H1 (cell line): ENCODE data around the gene MYRIP. TPM values are rescaled to one million over a fixed set of nuclear protein-coding genes. Genes with fewer than 3 reads are reported as not detected.

ENCODE experiments used
- CTCF ChIA-PET: fragments of 300-600 bp; sonication (Branson Sonifier 250); formaldehyde crosslinking; loops from one replicate; lab custom pipeline; 2021; ENCODE audit not compliant: partially characterized antibody; lab: Charles Lee
- POLR2A ChIA-PET: fragments of 300-600 bp; sonication (Branson Sonifier 250); formaldehyde crosslinking; loops from one replicate; lab custom pipeline; 2021; ENCODE audit warnings: inconsistent platforms; ENCODE audit not compliant: partially characterized antibody; lab: Charles Lee
- DNase-seq, 2 experiments: peaks; one replicate each; pipeline versions ENCODE4 v3.0.0 to v3.0.0-alpha.2; 2010 to 2022; ENCODE audit warnings: low spot score in 2 of 2, low read depth in 1 of 2, mixed read lengths in 1 of 2
- FAIRE-seq: peaks from 2 replicates; lab custom pipeline; 2011; peaks lifted over from hg19 to GRCh38; lab: Jason Lieb, UNC
- H2AFZ ChIP-seq: 2 replicates; pipeline ENCODE4 v1.8.1; 2012; ENCODE audit warnings: low read length, inconsistent platforms
- H2AK5ac ChIP-seq: 2 replicates; pipeline ENCODE4 v1.6.1; 2013; ENCODE audit warnings: low read depth, low read length
- H2BK120ac ChIP-seq: replicated peaks from 2 replicates; pipeline ENCODE3; 2013; ENCODE audit warnings: low read depth, low read length, inconsistent platforms
- H2BK12ac ChIP-seq: 2 replicates; pipeline ENCODE4 v1.6.1; 2013; ENCODE audit warnings: low read depth, low read length
- H2BK15ac ChIP-seq: 2 replicates; pipeline ENCODE4 v1.6.1; 2013; ENCODE audit warnings: low read length
- H2BK20ac ChIP-seq: 2 replicates; pipeline ENCODE4 v1.6.1; 2013; ENCODE audit warnings: low read length
- H2BK5ac ChIP-seq: 2 replicates; pipeline ENCODE4 v1.6.1; 2013; ENCODE audit warnings: low read depth, low read length
- H3K14ac ChIP-seq: 2 replicates; pipeline ENCODE4 v1.6.1; 2013; ENCODE audit warnings: inconsistent platforms; ENCODE audit not compliant: insufficient read length
- H3K18ac ChIP-seq: 2 replicates; pipeline ENCODE4 v1.6.1; 2013; ENCODE audit warnings: low read length; ENCODE audit errors: extremely low read depth
- H3K23ac ChIP-seq: 2 replicates; pipeline ENCODE4 v1.6.1; 2013; ENCODE audit warnings: inconsistent platforms; ENCODE audit not compliant: insufficient read length
- H3K23me2 ChIP-seq: 2 replicates; pipeline ENCODE4 v1.6.1; 2013; ENCODE audit warnings: low read depth, low read length
- H3K27ac ChIP-seq: 2 replicates; pipeline ENCODE4 v1.6.1; 2011; ENCODE audit warnings: low read depth, low read length, inconsistent platforms
- H3K27me3 ChIP-seq, 4 experiments: replicated peaks in 1 of 4; 1 replicate in 1 of 4; 2 replicates in 3 of 4; pipeline versions ENCODE4 v1.6.1 to v1.8.1; 2011 to 2013; ENCODE audit warnings: low read length in 3 of 4, mild to moderate bottlenecking in 3 of 4, inconsistent platforms in 2 of 4, mixed read lengths in 2 of 4, moderate library complexity in 1 of 4; ENCODE audit not compliant: control insufficient read depth in 3 of 4, insufficient read depth in 3 of 4; ENCODE audit errors: extremely low read depth in 1 of 4
- H3K36me3 ChIP-seq, 4 experiments: 2 replicates each; pipeline versions ENCODE4 v1.6.1 to v1.8.1; 2011 to 2013; ENCODE audit warnings: mild to moderate bottlenecking in 4 of 4, low read length in 3 of 4, moderate library complexity in 2 of 4, control low read depth in 1 of 4, inconsistent platforms in 1 of 4; ENCODE audit not compliant: insufficient read depth in 4 of 4, control insufficient read depth in 2 of 4
- H3K4ac ChIP-seq: replicated peaks from 2 replicates; pipeline ENCODE3; 2013; ENCODE audit warnings: low read length, low read depth, mixed read lengths, inconsistent platforms; ENCODE audit not compliant: insufficient read length
- H3K4me1 ChIP-seq, 4 experiments: replicated peaks in 1 of 4; 1 replicate in 1 of 4; 2 replicates in 3 of 4; pipeline versions ENCODE4 v1.6.1 to v1.8.1; 2011 to 2013; ENCODE audit warnings: low read length in 3 of 4, inconsistent platforms in 2 of 4, mixed read lengths in 1 of 4; ENCODE audit not compliant: insufficient read depth in 4 of 4, control insufficient read depth in 3 of 4
- H3K4me2 ChIP-seq, 2 experiments: 2 replicates each; pipeline versions ENCODE4 v1.6.1 to v1.8.1; 2011 to 2013; ENCODE audit warnings: low read depth in 2 of 2, low read length in 2 of 2, control low read depth in 1 of 2, inconsistent platforms in 1 of 2, mild to moderate bottlenecking in 1 of 2; ENCODE audit not compliant: insufficient read depth in 1 of 2
- H3K4me3 ChIP-seq, 4 experiments: fragments of 200-600, 300-600 bp in 1 of 4; sonication (generic), shearing (Covaris generic), sonication (Bioruptor Twin) in 1 of 4; 2 replicates each; pipeline versions ENCODE4 v1.5.1 to v1.8.1; 2011 to 2016; ENCODE audit warnings: low read length in 4 of 4, low read depth in 3 of 4, control low read depth in 2 of 4, inconsistent platforms in 2 of 4, mild to moderate bottlenecking in 2 of 4, mixed read lengths in 1 of 4, moderate library complexity in 1 of 4; ENCODE audit not compliant: insufficient read depth in 2 of 4; ENCODE audit errors: extremely low read depth in 1 of 4
- H3K56ac ChIP-seq: replicated peaks from 2 replicates; pipeline ENCODE3; 2013; ENCODE audit warnings: low read depth, mild to moderate bottlenecking, mixed read lengths, low read length, inconsistent platforms; ENCODE audit not compliant: insufficient read length
- H3K79me1 ChIP-seq: 2 replicates; pipeline ENCODE4 v1.6.1; 2013; ENCODE audit warnings: low read depth, low read length, control low read depth
- H3K79me2 ChIP-seq, 2 experiments: 2 replicates each; pipeline versions ENCODE4 v1.6.1 to v1.8.1; 2012 to 2013; ENCODE audit warnings: low read length in 2 of 2, mild to moderate bottlenecking in 2 of 2, inconsistent platforms in 1 of 2; ENCODE audit not compliant: insufficient read depth in 2 of 2, control insufficient read depth in 1 of 2
- H3K9ac ChIP-seq, 4 experiments: replicated peaks in 1 of 4; 1 replicate in 1 of 4; 2 replicates in 3 of 4; pipeline versions ENCODE4 v1.6.1 to v1.8.1; 2011 to 2013; ENCODE audit warnings: low read depth in 3 of 4, low read length in 3 of 4, control low read depth in 2 of 4, mild to moderate bottlenecking in 2 of 4, moderate library complexity in 2 of 4, inconsistent platforms in 1 of 4; ENCODE audit errors: extremely low read depth in 1 of 4
- H3K9me3 ChIP-seq, 2 experiments: 2 replicates each; pipeline versions ENCODE4 v1.6.1 to v1.8.1; 2012 to 2013; ENCODE audit warnings: mild to moderate bottlenecking in 2 of 2, moderate library complexity in 2 of 2, control low read depth in 1 of 2, inconsistent platforms in 1 of 2, low read depth in 1 of 2, low read length in 1 of 2, mixed read lengths in 1 of 2; ENCODE audit not compliant: insufficient read depth in 2 of 2
- H4K20me1 ChIP-seq, 2 experiments: replicated peaks in 1 of 2; 2 replicates each; pipeline versions ENCODE3 to v1.8.1; 2011 to 2013; ENCODE audit warnings: inconsistent platforms in 2 of 2, low read length in 2 of 2, mild to moderate bottlenecking in 1 of 2; ENCODE audit not compliant: insufficient read depth in 2 of 2, control insufficient read depth in 1 of 2
- H4K5ac ChIP-seq: 2 replicates; pipeline ENCODE4 v1.6.1; 2013; ENCODE audit warnings: low read length, low read depth, mixed read lengths, inconsistent platforms; ENCODE audit not compliant: insufficient read length
- H4K8ac ChIP-seq: 2 replicates; pipeline ENCODE4 v1.8.0; 2013; ENCODE audit warnings: mild to moderate bottlenecking, moderate library complexity, low read length, inconsistent platforms; ENCODE audit not compliant: insufficient read depth; ENCODE audit errors: extremely low read depth
- H4K91ac ChIP-seq: replicated peaks from 2 replicates; pipeline ENCODE3; 2013; ENCODE audit warnings: low read length, mixed read lengths, inconsistent platforms; ENCODE audit not compliant: insufficient read length
- FOSL1 ChIP-seq: IDR thresholded peaks from 2 replicates; pipeline ENCODE4 v1.6.1; 2011; ENCODE audit warnings: mild to moderate bottlenecking, low read depth, low read length, moderate library complexity; ENCODE audit not compliant: insufficient read depth
- RFX5 ChIP-seq: IDR thresholded peaks from 2 replicates; pipeline ENCODE4 v1.6.1; 2011; ENCODE audit warnings: low read depth, low read length, improper control_type of control experiment, borderline replicate concordance
- SAP30 ChIP-seq: fragments of 300-600 bp; sonication (generic); IDR thresholded peaks from 2 replicates; pipeline ENCODE4 v1.7.1; 2012; ENCODE audit warnings: low read length, moderate library complexity, mild to moderate bottlenecking, inconsistent platforms; ENCODE audit not compliant: insufficient read depth, insufficient replicate concordance
- SIN3A ChIP-seq, 2 experiments: IDR thresholded peaks in 1 of 2; conservative IDR thresholded peaks in 1 of 2; 2 replicates each; pipeline ENCODE4 v1.6.1; 2011 to 2012; ENCODE audit warnings: low read length in 2 of 2, improper control_type of control experiment in 1 of 2, low read depth in 1 of 2, mild to moderate bottlenecking in 1 of 2
- SP2 ChIP-seq: IDR thresholded peaks from 2 replicates; pipeline ENCODE4 v1.6.1; 2012; ENCODE audit warnings: mild to moderate bottlenecking, low read length, inconsistent platforms
- polyA plus RNA-seq, 7 experiments: library from polyadenylated mRNA; depleted of rRNA in 3 of 7; stranded (reverse) in 5 of 7; unstranded in 2 of 7; fragments of >200 nt in 5 of 7; fragments of 200-250 nt in 2 of 7; gene quantifications; 1 replicate in 5 of 7; 2 replicates in 1 of 7; 4 replicates in 1 of 7; pipeline versions ENCODE4 v1.2.1 to v1.2.3, GENCODE V29; 2011 to 2013; ENCODE audit warnings: missing spikeins in 2 of 7, mixed read lengths in 2 of 7
- total RNA-seq: library from RNA; stranded (reverse); fragmentation: NEBNext Ultra II Directional; extraction: Animal tissue kit (Norgen Biotek cat#: 25700); gene quantifications from 2 replicates; pipeline ENCODE4 v1.2.1, GENCODE V29; 2021

MYRIP gene
- total and polyA plus RNA-seq, 2 of the 8 experiments (the other 6 are each of a cell fraction or from before 2014, with no cell fraction given), result 0.54 to 4.3 TPM

DNA sequence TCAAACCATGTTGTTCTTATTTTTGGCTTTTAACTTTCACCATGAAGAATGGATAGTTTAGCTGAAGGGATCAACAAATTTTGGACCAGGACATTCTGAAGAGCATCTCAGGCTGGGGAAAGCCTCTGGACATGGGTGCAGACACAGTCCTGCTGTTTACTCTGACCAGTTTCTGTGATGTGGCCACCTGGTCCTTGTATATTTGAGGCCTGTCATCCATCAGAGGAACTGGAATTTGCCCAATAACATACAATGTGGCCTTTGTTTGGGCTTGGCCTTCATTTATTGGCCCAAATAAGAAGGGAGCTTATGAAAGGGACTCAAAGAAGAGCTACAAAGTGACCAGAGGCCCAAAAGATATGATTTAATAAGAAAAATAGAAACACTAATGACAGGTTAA lies 127.9 kb downstream of the MYRIP start:
- Histone ChIP-seq H3K79me2 (no peaks in the 10 kb centered on the region), H3K4me2 (no peak overlapping the region), H3K18ac (no peak overlapping the region), H4K8ac (no peak overlapping the region), H3K27me3 (no peaks in the 10 kb centered on the region), H4K5ac (no peak overlapping the region), H3K4me1 (no peaks in the 10 kb centered on the region), H2BK120ac (no peak overlapping the region), H3K4me3 (no peak overlapping the region), H4K91ac (no peak overlapping the region), H3K4ac (no peak overlapping the region), H2AFZ (no peak overlapping the region), H2BK12ac (no peak overlapping the region), H3K14ac (no peak overlapping the region), H3K56ac (no peak overlapping the region), H3K9ac (no peak overlapping the region), H3K79me1 (no peaks in the 10 kb centered on the region), H2AK5ac (no peak overlapping the region), H4K20me1 (no peaks in the 10 kb centered on the region), H2BK5ac (no peak overlapping the region), H2BK20ac (no peak overlapping the region), H3K36me3 (no peaks in the 10 kb centered on the region), H3K23me2 (no peaks in the 10 kb centered on the region), H3K9me3 (no peaks in the 10 kb centered on the region), H3K23ac (no peak overlapping the region), H2BK15ac (no peak overlapping the region), H3K27ac (no peak overlapping the region)
- FAIRE-seq, result no peak
- CTCF ChIA-PET, result interaction anchor here (0.6 kb wide), 1 partner anchor 82 kb away, joined by 4 read pairs; no protein-coding TSS in a partner anchor
- POLR2A ChIA-PET, result no interaction called here
- DNase-seq, result no peak
- no peak for TF ChIP-seq RFX5
- no peak for TF ChIP-seq SIN3A (conservative IDR thresholded peaks at IDR 0.05 in 1 of 2, IDR thresholded peaks at IDR 0.05 in 1 of 2; ENCODE audit: low read depth in 1 of 2, low read length in 2 of 2)
- no peak for TF ChIP-seq SAP30
- TF ChIP-seq FOSL1, result no peak
- TF ChIP-seq SP2, result no peak
